GM19240 (cell line): ENCODE data around the gene MMUT.
"Not testable (repeated sequence)": the region's sequence is repeated elsewhere in the genome, so short reads cannot be mapped to it uniquely, and the experiment has no call there.

Experiments used
- DNase-seq: peaks from one replicate; pipeline ENCODE4 v3.0.0; 2011; ENCODE audit warnings: low spot score; ENCODE audit not compliant: insufficient read length

MMUT gene

GRCh38 chr6:49462927-49463611 is at the start of gene MMUT, which contains the start of gene CENPQ:
TSS of gene MMUT (minus strand) at chr6:49463253. CDS start at chr6:49459466, 3,787 bp downstream.
TSS of gene CENPQ (plus strand) at chr6:49463370. CDS start at chr6:49470177, 6,807 bp downstream.
- DNase-seq: peak; percentile 76

- no peak for DNase-seq
Measured at GRCh38 chr6:49509342-49509741, 46.3 kb upstream of the MMUT start.

GRCh38 chr6:49506569-49507111 is 43.6 kb upstream of the MMUT start:
- DNase-seq: no peak

GRCh38 chr6:49504666-49505065 is 41.6 kb upstream of the MMUT start:
- DNase-seq: no peak

GRCh38 chr6:49499623-49500022 is 36.6 kb upstream of the MMUT start, which contains the start of gene GLYATL3:
TSS of gene GLYATL3 (plus strand) at chr6:49499923. CDS start at chr6:49511991, 12,068 bp downstream.
- DNase-seq: no peak

- DNase-seq: no peak
Measured at GRCh38 chr6:49499126-49499525, 36.1 kb upstream of the MMUT start.

GRCh38 chr6:49497304-49497703 is 34.3 kb upstream of the MMUT start:
- no peak for DNase-seq

GRCh38 chr6:49490633-49491032 is 27.6 kb upstream of the MMUT start:
- no peak for DNase-seq

GRCh38 chr6:49483380-49483779 is 20.3 kb upstream of the MMUT start:
- not testable (repeated sequence) for DNase-seq

GRCh38 chr6:49481846-49482245 is 18.8 kb upstream of the MMUT start:
- DNase-seq: not testable (repeated sequence)

- no peak for DNase-seq
Measured at GRCh38 chr6:49479308-49479970, 16.4 kb upstream of the MMUT start.

GRCh38 chr6:49476564-49476963 is 13.5 kb upstream of the MMUT start:
- DNase-seq: not testable (repeated sequence)

GRCh38 chr6:49468042-49468441 is 5.0 kb upstream of the MMUT start:
- no peak for DNase-seq

GRCh38 chr6:49464691-49465090 is 1.6 kb upstream of the MMUT start:
- DNase-seq: no peak

- no peak for DNase-seq
Measured at GRCh38 chr6:49463612-49463967, 537 bp upstream of the MMUT start.

- no peak for DNase-seq
Measured at GRCh38 chr6:49462599-49462926, 490 bp downstream of the MMUT start.

GRCh38 chr6:49462071-49462470 is 982 bp downstream of the MMUT start:
- DNase-seq: no peak

GRCh38 chr6:49457771-49458170 is 5.3 kb downstream of the MMUT start:
- no peak for DNase-seq

GRCh38 chr6:49454787-49455709 is 8.0 kb downstream of the MMUT start:
- DNase-seq: no peak

GRCh38 chr6:49453221-49453620 is 9.8 kb downstream of the MMUT start:
- no peak for DNase-seq

- DNase-seq: no peak
Measured at GRCh38 chr6:49430866-49431265, 32.2 kb downstream of the MMUT start.

GRCh38 chr6:49430187-49430586 is 32.9 kb downstream of the MMUT start:
- DNase-seq: no peak
